Kidney capillary endothelial cell (primary cell): ENCODE data around the gene ATG4A.

Experiments used
- DNase-seq: peaks from one replicate; pipeline ENCODE4 v3.0.0-alpha.2; 2018; ENCODE audit warnings: low spot score

ATG4A gene

DNA sequence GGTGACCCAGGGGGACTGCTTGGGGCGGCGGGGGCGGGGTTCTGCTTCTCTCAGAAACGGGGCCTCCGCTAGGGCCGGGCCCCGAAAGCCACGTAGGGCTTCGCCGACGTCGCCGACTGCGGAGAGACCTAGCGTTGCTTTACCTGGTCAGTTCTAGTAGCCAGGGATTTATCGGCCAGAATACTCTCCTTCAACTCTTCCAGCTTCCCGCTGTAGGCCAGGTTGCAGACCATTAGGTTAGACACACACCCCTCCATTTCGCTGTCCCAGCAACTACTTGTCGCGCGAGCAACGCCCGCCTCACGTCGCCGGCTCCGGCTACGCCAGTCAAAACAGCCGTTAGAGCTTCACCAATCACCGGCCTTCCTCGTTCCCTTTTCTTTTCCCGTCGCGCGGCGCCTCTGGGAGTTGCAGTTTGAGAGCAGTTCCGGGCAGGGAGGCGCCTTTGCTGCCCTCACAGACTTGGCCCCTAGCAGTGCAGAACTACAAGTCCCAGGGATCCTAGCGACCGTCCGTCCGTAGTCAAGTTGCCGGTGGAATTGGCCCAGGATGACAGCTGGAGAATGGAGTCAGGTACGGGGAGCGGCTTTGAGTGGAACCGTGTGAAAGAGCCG lies at the start of gene ATG4A, which contains the start of gene PSMD10:
Gene ATG4A, plus strand, starts transcription at position 515 of the 614 bp plus-strand sequence. Its CDS starts 49 bp downstream, at position 564.
Gene PSMD10, minus strand, starts transcription at position 279 of the 614 bp plus-strand sequence. Its CDS starts 22 bp downstream, at position 257.
- peak; percentile 78 for DNase-seq

- DNase-seq: no peak
Observed at GRCh38 chrX:108044554-108045256, 46.9 kb upstream of the ATG4A start, which contains the start of gene VSIG1. TSS of gene VSIG1 (plus strand) at chrX:108045065. CDS start at chrX:108045131, 66 bp downstream.

DNA sequence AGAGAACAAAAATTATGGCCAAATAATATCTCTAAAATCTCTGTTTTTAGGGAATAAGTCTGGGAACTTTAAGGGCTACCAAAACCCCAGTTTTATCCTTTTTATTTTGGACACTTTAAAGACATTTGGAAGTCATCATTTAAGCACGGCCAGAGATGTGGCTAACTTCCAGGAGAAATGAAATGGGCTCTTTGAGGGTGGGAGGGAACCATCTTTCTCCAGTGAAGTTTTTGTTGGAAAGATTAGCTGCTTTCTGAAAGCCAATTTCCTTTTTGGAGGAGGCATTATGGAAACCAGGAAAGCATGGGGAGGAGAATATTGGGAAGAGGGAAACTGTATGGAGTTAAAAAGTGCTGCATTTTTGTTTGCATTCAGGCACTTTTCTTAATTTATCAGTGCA lies 41.9 kb upstream of the ATG4A start:
- DNase-seq: no peak

- DNase-seq: no peak
Observed at GRCh38 chrX:108053218-108053617, 38.4 kb upstream of the ATG4A start.

DNA sequence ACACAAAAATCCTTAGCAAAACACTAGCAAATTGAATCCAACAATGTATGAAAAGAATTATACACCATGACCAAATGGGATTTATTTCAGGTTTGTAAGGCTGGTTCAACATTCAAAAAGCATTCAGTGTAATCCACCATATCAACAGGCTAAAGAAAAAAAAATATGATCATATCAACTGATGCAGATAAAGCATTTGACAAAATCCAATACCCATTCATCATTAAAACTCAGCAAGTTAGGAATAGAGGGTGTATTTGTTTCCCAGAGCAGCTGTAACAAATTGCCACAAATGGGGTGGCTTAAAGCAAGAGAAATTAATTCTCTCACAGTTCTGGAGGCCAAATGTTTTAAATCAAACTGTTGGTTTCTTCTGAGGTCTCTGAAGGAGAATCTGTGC lies 36.0 kb upstream of the ATG4A start:
- no peak for DNase-seq

DNA sequence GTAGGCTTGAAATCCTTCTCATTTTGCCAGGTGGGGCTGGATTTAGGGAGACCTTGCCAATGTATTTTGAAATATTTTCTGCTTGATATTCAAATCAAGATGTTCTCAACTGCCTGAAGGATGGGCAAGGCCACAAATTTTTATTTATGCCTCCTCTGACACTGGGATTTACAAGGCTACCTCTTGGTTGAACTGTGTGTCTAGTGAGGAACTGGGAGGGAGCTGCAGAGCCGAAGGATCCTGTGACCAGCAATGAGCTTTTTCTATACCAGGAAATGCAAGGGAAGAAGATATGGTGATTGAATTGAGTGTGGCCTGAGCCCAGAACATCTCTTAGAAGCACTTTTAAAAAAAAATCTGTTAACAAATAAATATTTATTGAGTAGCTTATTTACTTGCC lies 31.8 kb upstream of the ATG4A start:
- DNase-seq: no peak

DNA sequence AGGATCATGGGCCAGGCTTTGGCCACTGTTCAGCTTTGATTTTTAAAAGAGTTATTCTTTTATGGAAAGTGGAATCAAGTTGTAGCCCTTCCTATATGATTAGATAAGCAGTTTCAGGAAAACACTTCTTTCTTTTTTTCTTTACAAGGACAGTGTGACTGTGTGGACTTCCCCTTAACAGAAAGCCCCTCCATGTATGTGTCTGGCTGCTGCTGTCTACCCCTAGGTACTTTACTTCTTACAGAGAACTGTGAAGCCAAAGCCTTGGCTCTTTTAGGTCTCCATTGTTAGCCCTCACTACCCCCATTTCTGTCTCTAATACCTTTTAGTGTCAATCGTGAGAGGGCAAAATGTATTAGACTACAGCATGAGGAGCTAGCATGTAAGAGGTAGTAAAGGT lies 27.6 kb upstream of the ATG4A start:
- DNase-seq: no peak

GRCh38 chrX:108064613-108065012 lies 27.0 kb upstream of the ATG4A start:
- no peak for DNase-seq

- DNase-seq: no peak
Observed at GRCh38 chrX:108068121-108068520, 23.5 kb upstream of the ATG4A start.

- no peak for DNase-seq
Observed at GRCh38 chrX:108070891-108071290, 20.7 kb upstream of the ATG4A start.

DNA sequence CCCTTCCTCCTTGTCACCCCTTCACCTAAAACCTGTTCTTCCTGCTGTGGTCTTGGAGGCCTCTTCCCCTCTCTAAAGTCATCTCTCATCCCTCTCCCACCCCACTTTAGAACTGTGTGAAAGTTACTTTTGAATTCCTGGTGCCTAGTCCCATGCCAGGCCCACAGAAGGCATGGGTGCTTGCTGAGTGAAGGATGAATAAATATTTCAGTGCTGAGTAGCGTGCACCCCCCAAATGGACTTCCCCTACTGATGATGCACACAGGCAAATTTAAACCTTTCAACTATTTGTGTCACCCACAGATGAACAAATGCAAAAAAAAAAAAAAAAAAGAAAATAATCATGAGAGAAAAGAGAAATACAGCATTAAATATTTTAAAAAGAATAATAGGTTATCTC lies 20.0 kb upstream of the ATG4A start:
- no peak for DNase-seq

DNA sequence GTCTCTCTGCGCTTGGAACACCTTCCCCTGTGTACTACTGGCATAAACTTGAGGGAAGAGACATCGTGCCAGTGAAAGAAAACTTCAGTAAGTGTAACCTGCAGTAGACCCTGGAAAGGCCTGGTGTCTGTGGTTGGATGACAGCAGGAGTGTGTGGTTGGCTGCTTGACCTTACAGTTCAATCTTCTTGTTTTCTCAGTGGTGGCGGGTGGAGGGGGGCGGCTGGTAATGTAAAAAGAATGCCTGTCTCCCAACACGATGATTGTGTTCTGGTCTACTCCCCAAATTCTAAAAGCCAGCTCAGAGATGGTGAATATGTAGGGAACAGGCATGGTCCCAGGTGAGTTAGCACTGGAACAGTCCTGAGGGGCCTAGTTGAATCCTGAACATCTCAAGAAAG lies 18.8 kb upstream of the ATG4A start:
- no peak for DNase-seq

DNA sequence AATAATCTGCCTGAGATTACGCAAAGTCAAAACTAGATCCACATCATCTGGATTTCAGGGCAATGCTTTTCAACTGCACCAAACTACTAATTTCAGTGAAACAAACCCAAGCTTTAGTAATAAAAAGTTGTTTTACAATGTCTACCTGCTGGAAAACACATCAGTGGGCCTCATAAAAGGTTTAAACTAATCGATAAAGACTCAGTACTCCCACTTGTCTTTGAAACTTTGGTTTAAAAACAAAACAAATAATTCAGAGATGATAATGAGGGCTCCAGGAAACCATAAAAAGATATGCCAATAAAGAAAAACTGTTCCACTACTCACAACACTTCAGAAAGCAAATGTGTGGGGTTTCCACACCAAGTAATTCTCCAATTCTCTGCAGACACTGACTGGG lies 10.5 kb upstream of the ATG4A start:
- no peak for DNase-seq

GRCh38 chrX:108087792-108088191 lies 3.8 kb upstream of the ATG4A start:
- DNase-seq: no peak

DNA sequence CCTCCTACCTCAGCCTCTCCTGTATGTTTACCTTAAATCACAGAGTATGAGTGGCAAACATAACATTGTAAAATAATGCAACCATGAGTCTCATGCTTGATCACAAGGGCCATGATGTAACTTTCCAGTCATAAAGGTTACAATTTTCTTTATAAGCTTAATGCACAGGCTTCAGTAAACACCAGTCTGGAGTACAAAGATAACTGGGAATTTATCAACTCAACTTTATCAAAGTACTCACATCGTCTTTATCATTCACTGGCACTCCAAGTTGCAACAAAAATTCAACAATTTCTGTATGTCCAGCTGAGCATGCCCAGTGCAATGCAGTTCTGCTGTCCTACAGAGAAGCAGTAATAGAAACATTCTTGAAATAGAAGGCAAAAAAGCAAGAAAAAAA lies 3.1 kb upstream of the ATG4A start:
- no peak for DNase-seq

DNA sequence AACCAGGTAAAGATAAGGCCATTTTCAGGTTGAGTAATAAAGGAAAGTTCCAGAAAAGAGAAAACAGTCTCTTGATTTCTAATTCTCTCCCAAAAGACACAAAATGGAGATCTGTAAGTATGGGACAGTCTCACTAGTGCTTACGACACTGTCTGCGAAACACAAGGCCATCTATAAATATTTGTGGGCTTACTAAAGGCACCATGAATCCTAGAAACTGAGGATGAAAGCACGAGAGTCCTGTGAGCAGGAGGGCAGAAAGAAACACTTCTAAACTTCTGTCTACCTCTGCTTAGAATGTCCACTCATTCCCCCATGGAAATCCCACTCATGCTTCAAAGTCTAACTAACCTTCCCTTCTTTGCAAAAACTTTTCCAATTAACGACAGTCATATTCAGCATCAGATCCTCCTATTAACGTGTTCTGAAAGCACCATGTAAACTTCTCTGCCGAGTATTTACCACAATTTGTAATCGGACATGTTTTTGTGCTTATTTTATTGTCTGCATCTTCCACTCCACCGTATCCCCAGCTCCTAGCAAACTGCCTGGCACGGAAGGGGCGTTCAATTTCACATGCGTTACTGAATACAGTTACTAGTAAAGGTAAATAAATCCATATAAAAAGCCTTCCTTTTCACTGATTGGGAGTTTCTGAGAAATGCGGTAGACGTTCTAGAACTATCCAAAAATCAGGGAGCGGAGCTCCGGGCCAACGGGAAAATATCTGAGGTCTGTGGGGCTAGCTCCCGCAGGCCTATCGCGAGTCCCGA lies 901 bp upstream of the ATG4A start:
- DNase-seq: no peak

DNA sequence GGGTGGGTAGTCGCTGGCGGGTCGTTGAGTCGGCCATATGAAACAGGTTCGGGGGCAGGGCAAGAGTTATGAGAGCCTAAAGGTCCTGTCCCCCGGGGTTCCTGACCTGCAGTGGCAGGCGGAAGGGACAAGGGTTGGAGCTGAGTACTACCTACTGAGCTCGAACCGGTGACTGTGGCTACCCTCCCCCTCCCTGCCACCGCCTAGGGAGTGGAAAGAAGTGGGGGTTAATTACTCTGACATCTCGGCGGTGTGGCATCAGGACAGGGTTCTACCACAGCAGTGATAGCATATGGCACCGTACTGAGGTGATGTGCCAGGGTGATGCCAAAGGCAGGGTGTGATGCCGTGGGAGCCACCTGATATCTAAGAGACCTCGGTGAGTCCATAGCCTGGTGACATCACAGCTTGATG lies 307 bp downstream of the ATG4A start:
- DNase-seq: peak; percentile 23

GRCh38 chrX:108097380-108097779 lies 5.8 kb downstream of the ATG4A start:
- DNase-seq: peak; percentile 38

- no peak for DNase-seq
Observed at GRCh38 chrX:108105473-108105872, 13.9 kb downstream of the ATG4A start.

DNA sequence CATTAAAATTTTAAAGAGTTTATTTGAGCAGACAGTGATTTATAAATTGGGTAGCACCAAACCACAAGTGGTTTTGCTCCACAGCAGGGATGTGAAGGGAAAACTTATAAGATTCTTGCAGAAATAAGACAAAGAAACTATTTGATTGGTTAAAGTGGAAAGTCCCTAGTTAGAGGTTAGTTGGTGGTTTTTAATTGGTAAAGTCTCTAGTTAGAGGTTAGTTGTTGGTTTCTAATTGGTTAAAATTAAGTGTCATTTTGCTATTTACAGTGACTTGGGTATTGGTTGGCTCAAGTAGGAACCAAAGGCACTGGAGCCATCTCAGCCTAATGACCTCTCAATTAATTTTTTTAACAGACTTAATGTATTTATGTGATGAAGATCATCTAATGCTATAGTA lies 23.0 kb downstream of the ATG4A start:
- DNase-seq: no peak

GRCh38 chrX:108117988-108118387 lies 26.4 kb downstream of the ATG4A start:
- DNase-seq: no peak

GRCh38 chrX:108121291-108121690 lies 29.7 kb downstream of the ATG4A start:
- DNase-seq: no peak

- DNase-seq: no peak
Observed at GRCh38 chrX:108122748-108123147, 31.2 kb downstream of the ATG4A start.
